Breast epithelium (tissue), 4 donors: ENCODE data around the gene ACMSD. TPM values are rescaled to one million over a fixed set of nuclear protein-coding genes. Genes with fewer than 3 reads are reported as not detected.

Experiments used
- DNase-seq, 2 donors: peaks; one replicate each; pipeline ENCODE4 v3.0.0-alpha.2; 2019; ENCODE audit warnings: low spot score in 2 of 2
- H3K27ac ChIP-seq, 2 donors: fragments of 200-600 bp; sonication (generic) in 1 of 2; one replicate each; pipeline ENCODE4 v1.5.1; 2016 to 2019; ENCODE audit warnings: mild to moderate bottlenecking in 1 of 2
- H3K27me3 ChIP-seq, 2 donors: fragments of 200-600 bp; sonication (generic) in 1 of 2; one replicate each; pipeline versions ENCODE4 v1.5.1 to v1.6.0; 2017 to 2019; ENCODE audit warnings: control low read depth in 1 of 2, mild to moderate bottlenecking in 1 of 2
- H3K36me3 ChIP-seq: fragments of 200-600 bp; one replicate; pipeline ENCODE4 v1.5.1; 2019
- H3K4me1 ChIP-seq, 2 donors: fragments of 200-600 bp; sonication (generic); one replicate each; pipeline ENCODE4 v1.5.1; 2016 to 2019; ENCODE audit warnings: control low read depth in 1 of 2
- H3K4me3 ChIP-seq, 3 donors: fragments of 200-600 bp; sonication (generic); 1 replicate in 2 of 3; 2 replicates in 1 of 3; pipeline ENCODE4 v1.5.1; 2016 to 2019; ENCODE audit warnings: mild to moderate bottlenecking in 3 of 3, moderate library complexity in 2 of 3
- H3K9me3 ChIP-seq, 2 donors: fragments of 200-600 bp; sonication (generic) in 1 of 2; one replicate each; pipeline ENCODE4 v1.5.1; 2016 to 2019; ENCODE audit warnings: control low read depth in 1 of 2
- POLR2A ChIP-seq: fragments of 450-650 bp; IDR thresholded peaks from one replicate; pipeline ENCODE4 v1.6.1; 2016; ENCODE audit warnings: antibody characterized with exemption, mild to moderate bottlenecking, moderate library complexity
- POLR2AphosphoS5 ChIP-seq, 3 donors: sonication (generic); formaldehyde crosslinking; IDR thresholded peaks; one replicate each; pipeline ENCODE4 v1.6.1; 2017; ENCODE audit warnings: antibody characterized with exemption in 3 of 3
- intact Hi-C: fragments of 100-400 bp; cut with DNase I; formaldehyde crosslinking; loops from one replicate; pipeline ENCODE4 v1.15.1; 2023; ENCODE audit warnings: low total_unique reads
- total RNA-seq, 3 donors: library from RNA; depleted of rRNA; stranded (reverse); fragments of >200 nt; gene quantifications; one replicate each; pipeline ENCODE4 v1.1.0, GENCODE V29; 2016
- TF ChIP-seq, protein P1 (sequence below), 3 donors: fragments of 450-650 bp; IDR thresholded peaks; one replicate each; pipeline ENCODE4 v1.5.1; 2016 to 2017; ENCODE audit warnings: antibody characterized with exemption in 3 of 3, mild to moderate bottlenecking in 3 of 3, moderate library complexity in 3 of 3

Gene ACMSD
- total RNA-seq, 3 donors from 2014 or later: 0.59 TPM; not detected in 2

GRCh38 chr2:134836986-134837385, 1.4 kb upstream of the ACMSD start:
- intact Hi-C loops: no loop called here
- Histone ChIP-seq H3K4me1 (no peaks in the 10 kb centered on the region), H3K27ac (no peak overlapping the region), H3K27me3 (no peaks in the 10 kb centered on the region), H3K9me3 (peaks cover 0 to 22% of the 10 kb centered on the region in 2 donors), H3K36me3 (no peaks in the 10 kb centered on the region), H3K4me3 (no peak overlapping the region)
- TF ChIP-seq POLR2A (no peak), POLR2AphosphoS5 (IDR thresholded peaks at IDR 0.05) (no peak)
- TF ChIP-seq, protein P1, sequence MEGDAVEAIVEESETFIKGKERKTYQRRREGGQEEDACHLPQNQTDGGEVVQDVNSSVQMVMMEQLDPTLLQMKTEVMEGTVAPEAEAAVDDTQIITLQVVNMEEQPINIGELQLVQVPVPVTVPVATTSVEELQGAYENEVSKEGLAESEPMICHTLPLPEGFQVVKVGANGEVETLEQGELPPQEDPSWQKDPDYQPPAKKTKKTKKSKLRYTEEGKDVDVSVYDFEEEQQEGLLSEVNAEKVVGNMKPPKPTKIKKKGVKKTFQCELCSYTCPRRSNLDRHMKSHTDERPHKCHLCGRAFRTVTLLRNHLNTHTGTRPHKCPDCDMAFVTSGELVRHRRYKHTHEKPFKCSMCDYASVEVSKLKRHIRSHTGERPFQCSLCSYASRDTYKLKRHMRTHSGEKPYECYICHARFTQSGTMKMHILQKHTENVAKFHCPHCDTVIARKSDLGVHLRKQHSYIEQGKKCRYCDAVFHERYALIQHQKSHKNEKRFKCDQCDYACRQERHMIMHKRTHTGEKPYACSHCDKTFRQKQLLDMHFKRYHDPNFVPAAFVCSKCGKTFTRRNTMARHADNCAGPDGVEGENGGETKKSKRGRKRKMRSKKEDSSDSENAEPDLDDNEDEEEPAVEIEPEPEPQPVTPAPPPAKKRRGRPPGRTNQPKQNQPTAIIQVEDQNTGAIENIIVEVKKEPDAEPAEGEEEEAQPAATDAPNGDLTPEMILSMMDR (IDR thresholded peaks at IDR 0.05): no peak
- DNase-seq: no peak

DNA sequence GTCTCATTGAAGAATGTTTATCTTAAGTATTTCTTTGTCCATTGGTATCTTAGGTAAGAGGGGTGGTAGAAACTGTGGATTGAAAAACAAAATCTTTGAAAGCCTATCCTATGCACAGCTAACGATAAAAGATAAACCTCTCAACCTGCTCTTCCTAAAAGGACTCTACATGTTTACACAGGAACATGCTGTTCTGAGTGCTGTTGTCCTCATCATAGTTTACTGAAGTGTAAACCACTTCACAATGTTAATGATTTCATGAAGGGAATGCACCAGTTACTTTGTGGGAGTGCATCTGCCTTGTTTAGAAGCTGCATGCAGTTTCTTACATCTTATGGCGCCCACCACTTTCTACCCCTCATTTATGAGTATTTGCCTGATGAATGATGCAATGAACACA, 1.2 kb downstream of the ACMSD start:
- Histone ChIP-seq H3K27me3 (no peaks in the 10 kb centered on the region), H3K4me3 (no peak overlapping the region), H3K9me3 (peaks cover 0 to 22% of the 10 kb centered on the region in 2 donors), H3K27ac (no peak overlapping the region), H3K36me3 (no peaks in the 10 kb centered on the region), H3K4me1 (no peaks in the 10 kb centered on the region)
- TF ChIP-seq, protein P1 (IDR thresholded peaks at IDR 0.05): no peak
- TF ChIP-seq POLR2AphosphoS5 (IDR thresholded peaks at IDR 0.05) (no peak), POLR2A (no peak)
- intact Hi-C loops: no loop called here
- no peak for DNase-seq

GRCh38 chr2:134842930-134843490, 4.6 kb downstream of the ACMSD start:
- H3K27ac ChIP-seq: no peak overlapping the region
- TF ChIP-seq, protein P1 (IDR thresholded peaks at IDR 0.05): no peak
- TF ChIP-seq POLR2A: no peak
- no peak for TF ChIP-seq POLR2AphosphoS5 (IDR thresholded peaks at IDR 0.05)
- peaks cover 0 to 4% of the 10 kb centered on the region in 2 donors for H3K9me3 ChIP-seq
- no peaks in the 10 kb centered on the region for H3K4me1 ChIP-seq
- intact Hi-C loops: no loop called here
- no peaks in the 10 kb centered on the region for H3K36me3 ChIP-seq
- H3K4me3 ChIP-seq: no peak overlapping the region
- DNase-seq: no peak
- no peaks in the 10 kb centered on the region for H3K27me3 ChIP-seq

DNA sequence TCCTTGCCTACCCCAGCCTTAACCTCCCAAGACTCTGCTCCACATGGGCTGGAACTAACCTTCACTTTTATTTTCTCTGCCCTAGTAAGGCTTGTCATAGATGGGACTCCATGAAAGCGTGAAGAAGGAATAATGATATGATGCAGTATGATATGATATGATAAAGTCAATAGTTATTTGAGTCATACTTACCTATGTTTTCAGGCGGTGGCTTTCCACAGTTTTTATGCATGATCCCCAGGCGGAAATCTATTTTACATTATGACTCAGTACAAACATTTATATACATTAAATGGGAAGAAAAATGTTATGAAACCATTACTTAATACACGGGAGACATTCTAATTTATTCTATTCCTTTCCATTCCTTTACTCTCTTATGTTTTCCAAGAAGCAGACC, 5.6 kb downstream of the ACMSD start:
- Histone ChIP-seq H3K27me3 (no peaks in the 10 kb centered on the region), H3K4me3 (no peak overlapping the region), H3K9me3 (peaks cover 0 to 4% of the 10 kb centered on the region in 2 donors), H3K4me1 (no peaks in the 10 kb centered on the region), H3K27ac (no peak overlapping the region), H3K36me3 (no peaks in the 10 kb centered on the region)
- TF ChIP-seq POLR2AphosphoS5 (IDR thresholded peaks at IDR 0.05): no peak
- TF ChIP-seq POLR2A: no peak
- TF ChIP-seq, protein P1 (IDR thresholded peaks at IDR 0.05): no peak
- intact Hi-C loops: no loop called here
- no peak for DNase-seq

DNA sequence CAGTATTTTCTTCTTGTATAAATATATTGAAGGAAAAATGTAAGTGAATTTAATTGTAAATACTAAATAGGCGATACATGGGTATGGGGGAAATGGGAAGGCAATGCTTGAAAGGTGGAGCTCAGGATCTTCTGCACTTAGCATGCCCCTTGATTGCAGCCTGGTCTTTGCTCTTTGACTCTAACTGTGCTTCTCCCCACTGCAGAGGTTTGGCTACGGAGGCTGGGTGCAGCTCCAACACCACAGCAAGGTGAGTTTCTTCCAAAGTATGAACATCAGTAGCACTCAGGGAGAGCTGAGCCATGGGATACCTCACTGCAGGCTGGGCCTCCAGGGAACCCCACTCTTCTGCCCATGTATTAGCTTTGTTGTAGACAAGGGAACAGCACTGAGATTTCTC, 6.6 kb downstream of the ACMSD start:
- no peak overlapping the region for H3K4me3 ChIP-seq
- no peaks in the 10 kb centered on the region for H3K27me3 ChIP-seq
- H3K9me3 ChIP-seq: peaks cover 0 to 4% of the 10 kb centered on the region in 2 donors
- no peaks in the 10 kb centered on the region for H3K4me1 ChIP-seq
- intact Hi-C loops: no loop called here
- no peaks in the 10 kb centered on the region for H3K36me3 ChIP-seq
- no peak for DNase-seq
- no peak overlapping the region for H3K27ac ChIP-seq
- TF ChIP-seq, protein P1 (IDR thresholded peaks at IDR 0.05): no peak
- TF ChIP-seq POLR2AphosphoS5 (IDR thresholded peaks at IDR 0.05) (no peak), POLR2A (no peak)
